T-helper 2 cell treated with Interferon-gamma antibody and Interleukin-4, amounts not matched to agents 5 μg/mL and 100 μg/mL, for 36 hours (primary cell): ENCODE results near the gene SRCAP.

Experiments used
- DNase-seq: peaks from one replicate; pipeline ENCODE4 v3.0.0; 2021; ENCODE audit warnings: low spot score
- H3K27ac Mint-ChIP-seq: one replicate; pipeline ENCODE4 v1.8.0; 2021; ENCODE audit warnings: mild to moderate bottlenecking, mixed read lengths
- H3K27me3 Mint-ChIP-seq: one replicate; pipeline ENCODE4 v1.8.0; 2021; ENCODE audit warnings: low read depth, mixed read lengths
- H3K36me3 Mint-ChIP-seq: one replicate; pipeline ENCODE4 v1.8.0; 2021; ENCODE audit warnings: low read depth, mixed read lengths
- H3K4me1 Mint-ChIP-seq: one replicate; pipeline ENCODE4 v1.8.0; 2021; ENCODE audit warnings: low read depth, mixed read lengths
- H3K4me3 Mint-ChIP-seq: one replicate; pipeline ENCODE4 v1.8.0; 2022; ENCODE audit warnings: mild to moderate bottlenecking, moderate library complexity, mixed read lengths
- H3K9me3 Mint-ChIP-seq: one replicate; pipeline ENCODE4 v1.8.0; 2021; ENCODE audit warnings: mixed read lengths

Gene SRCAP

GRCh38 chr16:30722443-30722842 is 23.5 kb downstream of the SRCAP start:
- H3K27me3 Mint-ChIP-seq, result no peaks in the 10 kb centered on the region
- no peak overlapping the region for H3K27ac Mint-ChIP-seq
- peaks cover 67% of the 10 kb centered on the region for H3K36me3 Mint-ChIP-seq
- H3K4me3 Mint-ChIP-seq, result no peak overlapping the region
- H3K4me1 Mint-ChIP-seq, result peaks cover 4% of the 10 kb centered on the region
- no peaks in the 10 kb centered on the region for H3K9me3 Mint-ChIP-seq
- DNase-seq, result no peak

DNA sequence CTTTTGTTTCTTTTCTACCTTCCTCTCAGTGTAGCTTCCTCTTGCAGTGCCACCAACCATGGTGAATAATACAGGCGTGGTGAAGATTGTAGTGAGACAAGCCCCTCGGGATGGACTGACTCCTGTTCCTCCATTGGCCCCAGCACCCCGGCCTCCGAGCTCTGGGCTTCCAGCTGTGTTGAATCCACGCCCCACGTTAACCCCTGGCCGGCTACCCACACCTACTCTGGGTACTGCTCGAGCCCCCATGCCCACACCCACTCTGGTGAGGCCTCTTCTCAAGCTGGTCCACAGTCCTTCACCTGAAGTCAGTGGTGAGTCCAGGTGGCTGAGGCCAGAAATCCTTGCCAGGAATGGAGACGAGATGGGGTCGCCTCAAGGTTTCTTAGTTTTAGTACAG is 23.9 kb downstream of the SRCAP start:
- DNase-seq, result no peak
- H3K4me1 Mint-ChIP-seq, result peaks cover 4% of the 10 kb centered on the region
- H3K4me3 Mint-ChIP-seq, result no peak overlapping the region
- H3K36me3 Mint-ChIP-seq, result peaks cover 67% of the 10 kb centered on the region
- no peaks in the 10 kb centered on the region for H3K9me3 Mint-ChIP-seq
- no peaks in the 10 kb centered on the region for H3K27me3 Mint-ChIP-seq
- no peak overlapping the region for H3K27ac Mint-ChIP-seq

GRCh38 chr16:30723725-30724355 is 24.9 kb downstream of the SRCAP start:
- H3K4me3 Mint-ChIP-seq, result no peak overlapping the region
- no peak overlapping the region for H3K27ac Mint-ChIP-seq
- H3K27me3 Mint-ChIP-seq, result no peaks in the 10 kb centered on the region
- H3K9me3 Mint-ChIP-seq, result no peaks in the 10 kb centered on the region
- DNase-seq, result no peak
- peaks cover 4% of the 10 kb centered on the region for H3K4me1 Mint-ChIP-seq
- H3K36me3 Mint-ChIP-seq, result peaks cover 69% of the 10 kb centered on the region

DNA sequence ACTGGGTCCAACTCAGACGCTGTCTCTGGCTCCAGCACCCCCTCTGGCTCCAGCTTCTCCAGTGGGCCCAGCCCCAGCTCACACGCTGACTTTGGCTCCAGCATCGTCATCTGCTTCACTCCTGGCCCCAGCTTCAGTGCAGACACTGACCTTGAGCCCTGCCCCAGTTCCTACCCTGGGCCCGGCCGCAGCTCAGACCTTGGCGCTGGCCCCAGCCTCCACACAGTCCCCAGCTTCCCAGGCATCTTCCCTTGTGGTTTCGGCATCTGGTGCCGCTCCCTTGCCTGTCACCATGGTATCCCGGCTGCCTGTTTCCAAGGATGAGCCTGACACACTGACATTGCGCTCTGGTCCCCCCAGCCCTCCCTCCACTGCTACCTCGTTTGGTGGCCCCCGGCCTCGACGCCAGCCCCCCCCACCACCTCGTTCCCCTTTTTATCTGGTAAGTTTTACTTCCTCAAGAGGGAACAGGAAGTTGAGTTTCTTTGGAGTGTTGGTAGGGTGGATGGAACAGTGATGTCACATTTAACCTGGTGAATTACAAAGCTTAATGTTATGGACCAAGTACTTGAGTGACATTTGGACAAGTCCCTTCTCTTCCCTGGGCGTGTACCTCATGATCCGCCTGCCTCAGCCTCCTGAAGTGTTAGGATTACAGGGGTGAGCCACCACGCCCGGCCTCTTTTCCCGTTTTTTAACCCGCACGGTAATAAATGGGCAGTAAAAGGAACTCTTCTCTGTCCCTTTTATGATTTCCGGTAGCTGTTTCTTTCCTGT is 25.9 kb downstream of the SRCAP start:
- Mint-ChIP-seq H3K27me3 (no peaks in the 10 kb centered on the region), H3K4me3 (no peak overlapping the region), H3K9me3 (no peaks in the 10 kb centered on the region), H3K27ac (no peak overlapping the region), H3K36me3 (peaks cover 73% of the 10 kb centered on the region), H3K4me1 (peaks cover 7% of the 10 kb centered on the region)
- DNase-seq, result no peak

DNA sequence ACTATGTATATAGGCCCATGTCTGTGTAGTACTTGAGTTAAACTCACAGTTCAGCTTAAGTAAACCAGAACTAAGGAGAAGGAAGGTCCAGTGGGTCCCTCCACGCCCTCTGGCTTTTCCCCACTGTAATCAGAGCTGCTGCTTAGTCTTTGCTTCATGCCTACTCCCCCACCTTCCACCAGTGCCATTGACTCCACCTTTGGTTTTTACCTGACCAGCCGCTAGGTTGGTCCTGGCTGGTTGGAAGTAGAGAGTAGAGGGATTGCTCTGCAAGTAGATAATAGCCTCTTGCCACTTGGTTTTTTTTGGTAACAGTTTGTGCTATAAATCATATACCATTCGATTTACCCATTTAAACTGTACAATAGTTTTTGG is 26.4 kb downstream of the SRCAP start:
- Mint-ChIP-seq H3K36me3 (peaks cover 73% of the 10 kb centered on the region), H3K27ac (no peak overlapping the region), H3K4me3 (no peak overlapping the region), H3K9me3 (no peaks in the 10 kb centered on the region), H3K4me1 (peaks cover 7% of the 10 kb centered on the region), H3K27me3 (no peaks in the 10 kb centered on the region)
- DNase-seq, result no peak

DNA sequence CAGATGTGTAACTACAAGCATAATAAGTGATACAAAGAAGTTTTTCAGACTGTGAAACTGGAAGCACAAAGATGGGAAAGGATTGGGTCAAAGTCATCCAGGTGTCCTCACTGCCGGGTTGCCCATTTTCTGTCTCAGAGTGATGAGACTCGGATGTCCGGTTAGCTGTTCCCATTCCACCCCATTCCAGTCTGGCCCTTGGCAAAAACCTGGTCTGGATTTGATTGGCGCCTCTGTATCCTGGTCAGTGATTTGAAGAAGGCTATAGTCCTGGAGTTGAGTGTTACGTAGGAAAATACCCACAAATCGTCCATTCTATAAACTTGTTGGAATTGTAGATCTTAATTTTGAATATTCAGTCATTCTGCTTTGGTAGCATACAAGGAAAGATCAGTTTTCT is 29.4 kb downstream of the SRCAP start:
- Mint-ChIP-seq H3K27ac (no peak overlapping the region), H3K9me3 (no peaks in the 10 kb centered on the region)

GRCh38 chr16:30728899-30729672 is 30.1 kb downstream of the SRCAP start:
- peaks cover 62% of the 10 kb centered on the region for H3K36me3 Mint-ChIP-seq
- peaks cover 7% of the 10 kb centered on the region for H3K4me1 Mint-ChIP-seq
- H3K9me3 Mint-ChIP-seq, result no peaks in the 10 kb centered on the region
- DNase-seq, result no peak
- H3K4me3 Mint-ChIP-seq, result no peak overlapping the region
- H3K27me3 Mint-ChIP-seq, result no peaks in the 10 kb centered on the region
- H3K27ac Mint-ChIP-seq, result peak overlapping the region; percentile 6

More for the DNA sequence above, 29.4 kb downstream of the SRCAP start:
- Mint-ChIP-seq H3K36me3 (peaks cover 63% of the 10 kb centered on the region), H3K4me3 (no peak overlapping the region), H3K4me1 (peaks cover 7% of the 10 kb centered on the region), H3K27me3 (no peaks in the 10 kb centered on the region)
- no peak for DNase-seq

DNA sequence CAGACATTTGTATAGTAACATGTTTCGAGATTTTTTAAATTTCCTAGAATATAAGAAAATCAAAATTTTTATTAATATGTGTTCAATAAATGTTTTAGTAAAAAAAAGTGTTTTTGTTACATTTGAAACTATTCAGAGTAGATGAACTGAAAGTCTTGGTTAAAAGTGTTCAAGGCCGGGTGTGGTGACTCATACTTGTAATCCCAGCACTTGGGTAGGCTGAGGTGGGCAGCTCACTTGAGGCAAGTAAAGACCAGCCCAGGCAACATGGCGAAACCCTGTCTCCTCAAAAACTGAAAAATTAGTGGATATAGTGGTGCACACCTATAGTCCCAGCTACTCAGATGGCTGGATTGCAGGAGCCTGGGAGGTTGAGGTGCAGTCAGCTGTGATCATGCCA is 32.4 kb downstream of the SRCAP start:
- H3K27ac Mint-ChIP-seq, result no peak overlapping the region
- H3K9me3 Mint-ChIP-seq, result no peaks in the 10 kb centered on the region
- DNase-seq, result no peak
- H3K27me3 Mint-ChIP-seq, result no peaks in the 10 kb centered on the region
- H3K4me1 Mint-ChIP-seq, result peaks cover 3% of the 10 kb centered on the region
- no peak overlapping the region for H3K4me3 Mint-ChIP-seq
- H3K36me3 Mint-ChIP-seq, result peaks cover 58% of the 10 kb centered on the region

DNA sequence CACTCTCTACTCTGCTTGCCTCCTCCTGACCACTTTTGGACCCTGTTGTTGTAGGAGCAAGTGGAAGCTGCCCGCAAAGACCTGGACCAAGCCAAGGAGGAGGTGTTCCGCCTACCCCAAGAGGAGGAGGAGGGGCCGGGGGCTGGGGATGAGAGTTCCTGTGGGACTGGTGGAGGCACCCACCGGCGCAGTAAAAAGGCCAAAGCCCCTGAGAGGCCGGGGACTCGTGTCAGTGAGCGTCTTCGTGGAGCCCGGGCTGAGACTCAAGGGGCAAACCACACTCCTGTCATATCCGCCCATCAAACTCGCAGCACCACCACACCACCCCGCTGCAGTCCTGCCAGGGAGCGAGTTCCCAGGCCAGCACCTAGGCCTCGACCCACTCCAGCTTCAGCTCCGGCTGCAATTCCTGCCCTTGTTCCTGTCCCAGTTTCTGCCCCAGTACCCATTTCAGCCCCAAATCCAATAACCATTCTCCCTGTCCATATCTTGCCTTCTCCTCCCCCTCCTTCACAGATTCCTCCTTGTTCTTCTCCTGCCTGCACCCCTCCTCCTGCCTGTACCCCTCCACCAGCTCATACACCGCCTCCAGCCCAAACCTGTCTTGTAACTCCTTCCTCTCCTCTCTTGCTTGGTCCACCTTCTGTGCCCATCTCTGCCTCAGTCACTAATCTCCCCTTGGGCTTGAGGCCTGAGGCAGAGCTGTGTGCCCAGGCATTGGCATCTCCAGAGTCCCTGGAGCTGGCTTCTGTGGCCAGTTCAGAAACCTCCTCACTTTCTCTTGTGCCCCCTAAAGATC is 38.2 kb downstream of the SRCAP start:
- no peaks in the 10 kb centered on the region for H3K27me3 Mint-ChIP-seq

DNA sequence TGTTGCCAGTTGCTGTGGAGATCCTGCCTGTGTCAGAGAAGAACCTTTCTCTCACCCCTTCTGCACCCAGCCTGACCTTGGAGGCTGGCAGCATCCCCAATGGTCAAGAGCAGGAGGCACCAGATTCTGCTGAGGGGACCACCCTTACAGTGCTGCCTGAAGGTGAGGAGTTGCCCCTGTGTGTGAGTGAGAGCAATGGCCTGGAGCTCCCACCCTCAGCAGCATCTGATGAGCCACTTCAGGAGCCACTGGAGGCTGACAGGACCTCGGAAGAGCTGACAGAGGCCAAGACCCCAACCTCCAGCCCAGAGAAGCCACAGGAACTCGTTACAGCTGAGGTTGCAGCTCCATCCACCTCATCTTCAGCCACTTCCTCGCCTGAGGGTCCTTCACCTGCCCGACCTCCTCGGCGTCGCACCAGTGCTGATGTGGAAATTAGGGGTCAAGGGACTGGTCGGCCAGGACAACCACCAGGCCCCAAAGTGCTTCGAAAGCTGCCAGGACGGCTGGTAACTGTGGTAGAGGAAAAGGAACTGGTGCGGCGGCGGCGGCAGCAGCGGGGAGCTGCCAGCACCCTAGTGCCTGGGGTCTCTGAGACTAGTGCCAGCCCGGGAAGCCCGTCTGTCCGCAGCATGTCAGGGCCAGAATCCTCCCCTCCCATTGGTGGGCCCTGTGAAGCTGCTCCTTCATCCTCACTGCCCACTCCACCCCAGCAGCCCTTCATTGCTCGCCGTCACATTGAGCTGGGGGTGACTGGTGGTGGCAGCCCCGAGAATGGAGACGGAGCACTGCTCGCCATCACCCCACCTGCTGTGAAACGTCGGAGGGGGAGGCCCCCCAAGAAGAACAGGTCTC is 39.0 kb downstream of the SRCAP start:
- H3K9me3 Mint-ChIP-seq, result no peaks in the 10 kb centered on the region
- H3K4me3 Mint-ChIP-seq, result no peak overlapping the region
- DNase-seq, result no peak
- no peaks in the 10 kb centered on the region for H3K4me1 Mint-ChIP-seq
- peaks cover 70% of the 10 kb centered on the region for H3K36me3 Mint-ChIP-seq
- peak overlapping the region; percentile 6 for H3K27ac Mint-ChIP-seq
- no peaks in the 10 kb centered on the region for H3K27me3 Mint-ChIP-seq

More for the DNA sequence above, 38.2 kb downstream of the SRCAP start:
- DNase-seq, result no peak
- Mint-ChIP-seq H3K36me3 (peaks cover 74% of the 10 kb centered on the region), H3K27ac (peak overlapping the region; percentile 6), H3K9me3 (no peaks in the 10 kb centered on the region), H3K4me1 (no peaks in the 10 kb centered on the region), H3K4me3 (no peak overlapping the region)

DNA sequence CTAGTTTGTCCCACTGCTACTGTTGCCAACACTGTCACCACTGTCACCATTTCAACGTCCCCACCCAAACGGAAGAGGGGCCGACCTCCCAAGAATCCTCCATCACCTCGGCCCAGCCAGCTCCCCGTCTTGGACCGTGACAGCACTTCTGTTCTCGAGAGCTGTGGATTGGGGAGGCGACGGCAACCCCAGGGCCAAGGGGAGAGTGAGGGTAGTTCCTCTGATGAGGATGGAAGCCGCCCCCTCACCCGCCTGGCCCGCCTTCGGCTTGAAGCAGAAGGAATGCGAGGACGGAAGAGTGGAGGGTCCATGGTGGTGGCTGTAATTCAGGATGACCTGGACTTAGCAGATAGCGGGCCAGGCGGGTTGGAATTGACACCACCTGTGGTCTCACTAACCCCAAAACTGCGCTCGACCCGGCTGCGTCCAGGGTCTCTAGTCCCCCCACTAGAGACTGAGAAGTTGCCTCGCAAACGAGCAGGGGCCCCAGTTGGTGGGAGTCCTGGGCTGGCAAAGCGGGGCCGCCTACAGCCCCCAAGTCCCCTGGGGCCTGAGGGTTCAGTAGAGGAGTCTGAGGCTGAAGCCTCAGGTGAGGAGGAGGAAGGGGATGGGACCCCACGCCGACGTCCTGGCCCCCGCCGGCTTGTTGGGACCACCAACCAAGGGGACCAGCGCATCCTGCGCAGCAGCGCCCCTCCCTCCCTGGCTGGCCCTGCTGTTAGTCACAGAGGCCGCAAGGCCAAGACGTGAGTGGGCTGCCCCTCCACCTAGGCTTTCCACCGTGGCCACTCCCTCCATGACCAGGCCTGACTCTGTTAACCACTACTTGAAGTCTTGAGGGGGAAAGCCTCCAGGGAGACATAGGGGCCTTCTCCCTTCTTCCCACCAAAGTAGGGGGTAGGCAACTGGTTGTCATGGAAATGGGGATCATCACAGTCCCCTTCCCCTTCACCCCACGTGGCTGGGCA is 40.3 kb downstream of the SRCAP start:
- Mint-ChIP-seq H3K9me3 (no peaks in the 10 kb centered on the region), H3K27ac (no peak overlapping the region), H3K4me3 (no peak overlapping the region), H3K36me3 (peaks cover 66% of the 10 kb centered on the region), H3K4me1 (no peaks in the 10 kb centered on the region), H3K27me3 (no peaks in the 10 kb centered on the region)
- no peak for DNase-seq
